ENCODE measurements around the gene ATOSB.
"Not testable (repeated sequence)": the region's sequence is repeated elsewhere in the genome, so short reads cannot be mapped to it uniquely, and the experiment has no call there.

Gene ATOSB

GRCh38 chr9:35156781-35157180 lies 41.1 kb upstream of the ATOSB start:
- no peak overlapping the region; the same call in 1 of the 2 replicates for H3K27ac ChIP-seq (ENCODE audit: low read length)
- no peak overlapping the region for H3K4me3 ChIP-seq (ENCODE audit: low read length)
- no peaks in the 10 kb centered on the region for H3K9me3 ChIP-seq (replicated peaks; ENCODE audit: insufficient read depth, low read length)
- H3F3A ChIP-seq (ENCODE audit: insufficient read depth, low read length), result peaks cover 30% of the 10 kb centered on the region
- no peak overlapping the region for H3K4me2 ChIP-seq (ENCODE audit: low read depth, low read length)
- H3K9ac ChIP-seq (ENCODE audit: low read length), result no peak overlapping the region
- H3K79me2 ChIP-seq (ENCODE audit: low read length), result no peaks in the 10 kb centered on the region
- DNase-seq, result no peak
- TF ChIP-seq CTCF (IDR thresholded peaks at IDR 0.05; ENCODE audit: low read length), result no peak
- TF ChIP-seq EZH2 (optimal IDR thresholded peaks at IDR 0.05; ENCODE audit: low read depth, low read length), result no peak
- TF ChIP-seq EZH2phosphoT487 (IDR thresholded peaks at IDR 0.05; ENCODE audit: low read length), result no peak
- no peaks in the 10 kb centered on the region for H3K36me3 ChIP-seq (replicated peaks; ENCODE audit: insufficient read depth, low read length)
- no peaks in the 10 kb centered on the region for H4K20me1 ChIP-seq (ENCODE audit: insufficient read depth, low read length)
- peaks cover 15% of the 10 kb centered on the region for H3K4me1 ChIP-seq (ENCODE audit: low read length)
- no peaks in the 10 kb centered on the region for H3K27me3 ChIP-seq (replicated peaks; ENCODE audit: insufficient read depth, low read length)
- H2AFZ ChIP-seq (ENCODE audit: low read length), result no peak overlapping the region
- H3K9me2 ChIP-seq (replicated peaks; ENCODE audit: insufficient read depth, low read length), result no peaks in the 10 kb centered on the region

- Histone ChIP-seq H3K79me2 (ENCODE audit: low read length) (no peaks in the 10 kb centered on the region), H3K9me3 (replicated peaks; ENCODE audit: insufficient read depth, low read length) (no peaks in the 10 kb centered on the region), H3K9ac (ENCODE audit: low read length) (no peak overlapping the region), H3K9me2 (replicated peaks; ENCODE audit: insufficient read depth, low read length) (no peaks in the 10 kb centered on the region), H3K27ac (ENCODE audit: low read length) (no peak overlapping the region), H2AFZ (ENCODE audit: low read length) (no peak overlapping the region), H3K36me3 (replicated peaks; ENCODE audit: insufficient read depth, low read length) (no peaks in the 10 kb centered on the region), H3F3A (ENCODE audit: insufficient read depth, low read length) (peaks cover 10% of the 10 kb centered on the region), H3K4me1 (ENCODE audit: low read length) (peaks cover 5% of the 10 kb centered on the region; the same call in 1 of the 2 replicates), H3K4me3 (ENCODE audit: low read length) (no peak overlapping the region), H4K20me1 (ENCODE audit: insufficient read depth, low read length) (no peaks in the 10 kb centered on the region), H3K27me3 (replicated peaks; ENCODE audit: insufficient read depth, low read length) (no peaks in the 10 kb centered on the region), H3K4me2 (ENCODE audit: low read depth, low read length) (no peak overlapping the region)
- no peak for DNase-seq
- no peak for TF ChIP-seq EZH2phosphoT487 (IDR thresholded peaks at IDR 0.05; ENCODE audit: low read length)
- no peak for TF ChIP-seq CTCF (IDR thresholded peaks at IDR 0.05; ENCODE audit: low read length)
- no peak for TF ChIP-seq EZH2 (optimal IDR thresholded peaks at IDR 0.05; ENCODE audit: low read depth, low read length)
Observed at GRCh38 chr9:35152926-35153325, 37.3 kb upstream of the ATOSB start.

GRCh38 chr9:35147941-35148563 lies 32.4 kb upstream of the ATOSB start:
- not testable (repeated sequence) for H3K36me3 ChIP-seq (replicated peaks; ENCODE audit: insufficient read depth, low read length); DNase-seq; H3K27ac ChIP-seq (ENCODE audit: low read length); H3K9ac ChIP-seq (ENCODE audit: low read length); H2AFZ ChIP-seq (ENCODE audit: low read length); H3F3A ChIP-seq (ENCODE audit: insufficient read depth, low read length); H3K9me3 ChIP-seq (replicated peaks; ENCODE audit: insufficient read depth, low read length); H3K27me3 ChIP-seq (replicated peaks; ENCODE audit: insufficient read depth, low read length); H3K9me2 ChIP-seq (replicated peaks; ENCODE audit: insufficient read depth, low read length); H3K4me3 ChIP-seq (ENCODE audit: low read length); H3K4me1 ChIP-seq (ENCODE audit: low read length); H4K20me1 ChIP-seq (ENCODE audit: insufficient read depth, low read length); H3K79me2 ChIP-seq (ENCODE audit: low read length); H3K4me2 ChIP-seq (ENCODE audit: low read depth, low read length)

GRCh38 chr9:35142037-35142436 lies 26.4 kb upstream of the ATOSB start:
- no peaks in the 10 kb centered on the region for H3K4me1 ChIP-seq (ENCODE audit: low read length)
- TF ChIP-seq EZH2 (optimal IDR thresholded peaks at IDR 0.05; ENCODE audit: low read depth, low read length) (no peak), CTCF (IDR thresholded peaks at IDR 0.05; ENCODE audit: low read length) (no peak), EZH2phosphoT487 (IDR thresholded peaks at IDR 0.05; ENCODE audit: low read length) (no peak)
- H4K20me1 ChIP-seq (ENCODE audit: insufficient read depth, low read length), result no peaks in the 10 kb centered on the region
- no peaks in the 10 kb centered on the region for H3K9me2 ChIP-seq (replicated peaks; ENCODE audit: insufficient read depth, low read length)
- no peak for DNase-seq
- no peaks in the 10 kb centered on the region for H3K79me2 ChIP-seq (ENCODE audit: low read length)
- H3K36me3 ChIP-seq (replicated peaks; ENCODE audit: insufficient read depth, low read length), result no peaks in the 10 kb centered on the region
- H3K4me3 ChIP-seq (ENCODE audit: low read length), result no peak overlapping the region
- no peak overlapping the region for H3K9ac ChIP-seq (ENCODE audit: low read length)
- H3F3A ChIP-seq (ENCODE audit: insufficient read depth, low read length), result no peaks in the 10 kb centered on the region
- H3K9me3 ChIP-seq (replicated peaks; ENCODE audit: insufficient read depth, low read length), result no peaks in the 10 kb centered on the region
- H3K27ac ChIP-seq (ENCODE audit: low read length), result no peak overlapping the region
- no peaks in the 10 kb centered on the region for H3K27me3 ChIP-seq (replicated peaks; ENCODE audit: insufficient read depth, low read length)
- H3K4me2 ChIP-seq (ENCODE audit: low read depth, low read length), result no peak overlapping the region
- no peak overlapping the region for H2AFZ ChIP-seq (ENCODE audit: low read length)
